Activated B cell treated with CpG ODN at 0.5 μM for 24 hours (primary cell): ENCODE measurements around the gene GUCA2B. TPM values are rescaled to one million over a fixed set of nuclear protein-coding genes. Genes with fewer than 3 reads are reported as not detected.

ENCODE experiments used
- ATAC-seq: fragments of 200-7000 bp; cut with Tn5 transposase; one replicate; pipeline ENCODE4 v1.10.0; 2021; ENCODE audit warnings: low read depth, mild to moderate bottlenecking, moderate library complexity
- CTCF ChIA-PET: fragments of 350-600 bp; sonication (Branson Sonifier 250); formaldehyde crosslinking; loops from one replicate; lab custom pipeline; 2021; ENCODE audit warnings: antibody characterized with exemption; lab: Charles Lee
- POLR2A ChIA-PET: fragments of 350-600 bp; sonication (Branson Sonifier 250); formaldehyde crosslinking; loops from one replicate; lab custom pipeline; 2021; ENCODE audit warnings: antibody characterized with exemption; lab: Charles Lee
- DNase-seq: peaks from one replicate; pipeline ENCODE4 v3.0.0; 2022
- H3K27ac Mint-ChIP-seq: one replicate; pipeline ENCODE4 v1.8.0; 2020; ENCODE audit warnings: mixed read lengths
- H3K27me3 Mint-ChIP-seq: one replicate; pipeline ENCODE4 v1.8.0; 2021; ENCODE audit warnings: mixed read lengths
- H3K36me3 Mint-ChIP-seq: one replicate; pipeline ENCODE4 v1.8.0; 2021; ENCODE audit warnings: low read depth, mixed read lengths
- H3K4me1 Mint-ChIP-seq: one replicate; pipeline ENCODE4 v1.8.0; 2021; ENCODE audit warnings: mixed read lengths
- H3K4me3 Mint-ChIP-seq: one replicate; pipeline ENCODE4 v1.8.0; 2020; ENCODE audit warnings: mild to moderate bottlenecking, mixed read lengths
- H3K9me3 Mint-ChIP-seq: one replicate; pipeline ENCODE4 v1.8.0; 2020; ENCODE audit warnings: mixed read lengths
- intact Hi-C: fragments of 100-400 bp; cut with micrococcal nuclease; formaldehyde crosslinking; loops from one replicate; pipeline ENCODE4 v1.15.1; 2024
- total RNA-seq: library from RNA; stranded (reverse); gene quantifications from 2 replicates; pipeline ENCODE4 v1.2.3, GENCODE V29; 2022
- TF ChIP-seq, protein P1 (sequence below): fragments of 200-600 bp; IDR thresholded peaks from one replicate; pipeline ENCODE4 v1.8.0; 2022; ENCODE audit warnings: antibody characterized with exemption, mild to moderate bottlenecking

Gene GUCA2B
- total RNA-seq, 1 donor from 2014 or later, result not detected

DNA sequence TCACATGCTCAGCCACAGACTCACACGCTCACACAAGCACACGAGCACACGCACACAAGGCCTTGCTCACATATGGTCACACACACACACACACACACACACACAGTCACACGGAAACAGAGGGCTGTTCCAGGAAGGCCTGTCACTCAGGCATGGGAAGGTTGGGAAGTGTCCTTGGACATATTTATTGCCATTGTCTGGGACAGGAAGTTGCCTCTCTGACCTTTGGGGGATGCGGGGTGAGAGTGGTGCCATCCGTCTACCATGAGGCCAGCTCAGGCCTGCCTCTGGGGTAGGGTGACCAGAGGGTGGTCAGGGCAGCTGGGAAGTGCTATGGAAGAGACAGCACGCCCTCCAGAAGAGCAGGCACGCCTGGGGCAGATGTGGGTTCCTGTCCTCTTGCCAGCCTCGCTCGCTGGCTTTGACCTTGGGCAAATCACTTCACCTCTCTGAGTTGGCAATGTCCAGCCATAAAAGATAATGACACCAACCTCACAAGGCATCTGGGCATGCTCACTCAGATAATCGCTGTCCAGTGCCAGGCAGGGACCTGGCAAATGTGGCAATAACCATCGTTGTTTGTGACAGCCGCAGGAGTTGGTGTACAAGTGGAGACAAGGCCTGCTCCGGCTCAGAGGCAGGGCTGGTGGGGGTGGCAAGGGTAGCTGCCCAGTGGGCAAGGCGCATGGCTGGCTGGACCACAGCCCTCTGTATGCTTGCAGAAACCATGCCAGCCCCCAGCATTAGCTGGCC is 19.3 kb downstream of the GUCA2B start:
- no peaks in the 10 kb centered on the region for H3K9me3 Mint-ChIP-seq
- POLR2A ChIA-PET, result no interaction called here
- no peaks in the 10 kb centered on the region for H3K4me1 Mint-ChIP-seq
- no peak for ATAC-seq
- TF ChIP-seq, protein P1, sequence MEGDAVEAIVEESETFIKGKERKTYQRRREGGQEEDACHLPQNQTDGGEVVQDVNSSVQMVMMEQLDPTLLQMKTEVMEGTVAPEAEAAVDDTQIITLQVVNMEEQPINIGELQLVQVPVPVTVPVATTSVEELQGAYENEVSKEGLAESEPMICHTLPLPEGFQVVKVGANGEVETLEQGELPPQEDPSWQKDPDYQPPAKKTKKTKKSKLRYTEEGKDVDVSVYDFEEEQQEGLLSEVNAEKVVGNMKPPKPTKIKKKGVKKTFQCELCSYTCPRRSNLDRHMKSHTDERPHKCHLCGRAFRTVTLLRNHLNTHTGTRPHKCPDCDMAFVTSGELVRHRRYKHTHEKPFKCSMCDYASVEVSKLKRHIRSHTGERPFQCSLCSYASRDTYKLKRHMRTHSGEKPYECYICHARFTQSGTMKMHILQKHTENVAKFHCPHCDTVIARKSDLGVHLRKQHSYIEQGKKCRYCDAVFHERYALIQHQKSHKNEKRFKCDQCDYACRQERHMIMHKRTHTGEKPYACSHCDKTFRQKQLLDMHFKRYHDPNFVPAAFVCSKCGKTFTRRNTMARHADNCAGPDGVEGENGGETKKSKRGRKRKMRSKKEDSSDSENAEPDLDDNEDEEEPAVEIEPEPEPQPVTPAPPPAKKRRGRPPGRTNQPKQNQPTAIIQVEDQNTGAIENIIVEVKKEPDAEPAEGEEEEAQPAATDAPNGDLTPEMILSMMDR, result no peak
- H3K27ac Mint-ChIP-seq, result no peak overlapping the region
- intact Hi-C loops, result loop anchor here (1.0 to 5.0 kb wide), 6 partner anchors 25 to 905 kb away; no protein-coding TSS in a partner anchor
- H3K4me3 Mint-ChIP-seq, result no peak overlapping the region
- no peaks in the 10 kb centered on the region for H3K27me3 Mint-ChIP-seq
- H3K36me3 Mint-ChIP-seq, result peaks cover 5% of the 10 kb centered on the region
- CTCF ChIA-PET, result interaction anchor here (0.9 to 6.2 kb wide), 14 partner anchors 10 to 656 kb away, joined by 3 to 71 read pairs (median 4); no protein-coding TSS in a partner anchor
- DNase-seq, result no peak

DNA sequence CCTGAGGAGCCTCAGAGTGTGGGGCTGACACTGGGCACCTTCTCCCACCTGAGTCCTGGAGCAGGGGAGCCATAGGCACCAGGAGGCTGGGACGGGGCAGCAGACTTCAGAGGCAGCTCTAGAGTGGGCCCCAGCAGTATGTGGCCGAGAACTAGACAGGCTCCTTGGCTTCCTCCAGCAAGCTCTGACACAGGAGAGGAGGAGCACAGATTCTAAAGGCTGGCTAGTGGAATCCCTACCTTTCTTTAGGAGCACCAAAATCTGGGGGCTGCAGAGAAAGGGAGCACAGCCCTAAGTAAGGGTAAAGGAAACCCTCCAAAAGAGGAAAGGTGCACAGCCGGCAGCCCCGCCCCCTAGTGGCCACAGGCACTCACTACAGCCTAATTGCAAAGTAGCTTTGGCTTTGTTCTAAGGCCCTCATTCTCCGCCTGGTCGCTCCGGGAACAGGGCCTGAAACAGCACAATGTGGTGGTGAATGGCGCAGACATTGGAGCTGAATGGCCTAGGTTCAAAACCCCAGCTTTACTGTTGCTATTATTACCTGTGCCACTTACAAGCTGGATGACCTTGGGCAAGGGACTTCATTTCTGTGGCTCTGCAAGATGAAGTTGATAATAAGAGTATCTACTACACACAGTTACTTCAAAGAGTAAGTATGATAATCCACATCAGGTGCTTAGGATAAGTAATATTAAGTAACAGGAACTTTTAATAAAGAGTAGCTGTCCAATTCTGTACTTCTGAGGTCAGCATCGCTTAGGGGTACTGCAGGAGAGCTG is 20.1 kb downstream of the GUCA2B start:
- peak; percentile 62 for DNase-seq
- H3K4me3 Mint-ChIP-seq, result no peak overlapping the region
- no peaks in the 10 kb centered on the region for H3K9me3 Mint-ChIP-seq
- CTCF ChIA-PET, result interaction anchor here (0.6 to 6.2 kb wide), 30 partner anchors 10 to 891 kb away, joined by 3 to 71 read pairs (median 3); no protein-coding TSS in a partner anchor
- TF ChIP-seq, protein P1, result peak; percentile 47
- peaks cover 6% of the 10 kb centered on the region for H3K36me3 Mint-ChIP-seq
- intact Hi-C loops, result loop anchor here (1.0 to 5.0 kb wide), 6 partner anchors 26 to 906 kb away; no protein-coding TSS in a partner anchor
- no peak overlapping the region for H3K27ac Mint-ChIP-seq
- POLR2A ChIA-PET, result interaction anchor here (0.8 kb wide), 1 partner anchor 362 kb away, joined by 3 read pairs; no protein-coding TSS in a partner anchor
- ATAC-seq, result peak; percentile 77
- no peaks in the 10 kb centered on the region for H3K27me3 Mint-ChIP-seq
- no peaks in the 10 kb centered on the region for H3K4me1 Mint-ChIP-seq

DNA sequence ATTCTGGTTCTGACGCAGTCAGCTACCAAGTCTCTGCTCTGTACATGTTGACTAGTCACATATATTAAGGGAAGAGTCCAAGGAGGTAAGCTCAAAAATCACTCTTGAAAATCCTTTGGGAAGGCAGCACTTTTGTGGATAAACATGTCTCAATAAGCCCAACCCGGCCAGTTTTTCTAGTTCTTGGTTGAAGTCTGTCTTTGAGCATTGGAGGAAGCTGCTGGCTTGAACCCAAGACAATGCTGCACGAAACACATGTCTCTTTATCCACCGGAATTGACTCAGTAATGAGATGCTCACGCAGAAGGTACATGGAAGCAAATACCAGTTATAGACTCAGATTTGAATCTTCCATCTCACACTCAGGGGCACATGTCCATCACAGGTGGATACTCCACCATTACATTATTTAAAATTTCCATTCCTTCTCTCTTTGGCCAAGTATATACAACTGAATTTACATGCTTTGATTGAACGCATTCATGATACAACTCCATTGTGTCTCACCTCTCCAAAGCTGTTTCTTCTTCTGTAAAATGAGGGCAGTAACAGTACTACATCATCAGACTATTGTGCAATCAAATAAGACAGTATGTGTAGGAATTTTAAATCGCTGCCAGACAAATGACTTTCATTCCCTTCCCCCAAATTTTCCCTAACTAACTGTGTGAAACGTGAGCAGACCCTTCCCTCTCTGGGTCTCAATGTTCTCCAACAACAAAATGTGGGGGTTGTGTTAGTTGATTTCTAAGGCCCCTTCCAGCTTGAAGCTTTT is 20.9 kb downstream of the GUCA2B start:
- ChIA-PET CTCF (interaction anchor here (0.6 to 6.2 kb wide), 29 partner anchors 9 to 892 kb away, joined by 3 to 71 read pairs (median 3); no protein-coding TSS in a partner anchor), POLR2A (interaction anchor here (0.8 kb wide), 1 partner anchor 362 kb away, joined by 3 read pairs; no protein-coding TSS in a partner anchor)
- H3K4me1 Mint-ChIP-seq, result no peaks in the 10 kb centered on the region
- H3K27ac Mint-ChIP-seq, result no peak overlapping the region
- intact Hi-C loops, result loop anchor here (1.0 to 5.0 kb wide), 6 partner anchors 27 to 907 kb away; no protein-coding TSS in a partner anchor
- H3K4me3 Mint-ChIP-seq, result no peak overlapping the region
- no peaks in the 10 kb centered on the region for H3K27me3 Mint-ChIP-seq
- H3K36me3 Mint-ChIP-seq, result peaks cover 11% of the 10 kb centered on the region
- TF ChIP-seq, protein P1, result no peak
- ATAC-seq (no peak), DNase-seq (no peak)
- no peaks in the 10 kb centered on the region for H3K9me3 Mint-ChIP-seq

DNA sequence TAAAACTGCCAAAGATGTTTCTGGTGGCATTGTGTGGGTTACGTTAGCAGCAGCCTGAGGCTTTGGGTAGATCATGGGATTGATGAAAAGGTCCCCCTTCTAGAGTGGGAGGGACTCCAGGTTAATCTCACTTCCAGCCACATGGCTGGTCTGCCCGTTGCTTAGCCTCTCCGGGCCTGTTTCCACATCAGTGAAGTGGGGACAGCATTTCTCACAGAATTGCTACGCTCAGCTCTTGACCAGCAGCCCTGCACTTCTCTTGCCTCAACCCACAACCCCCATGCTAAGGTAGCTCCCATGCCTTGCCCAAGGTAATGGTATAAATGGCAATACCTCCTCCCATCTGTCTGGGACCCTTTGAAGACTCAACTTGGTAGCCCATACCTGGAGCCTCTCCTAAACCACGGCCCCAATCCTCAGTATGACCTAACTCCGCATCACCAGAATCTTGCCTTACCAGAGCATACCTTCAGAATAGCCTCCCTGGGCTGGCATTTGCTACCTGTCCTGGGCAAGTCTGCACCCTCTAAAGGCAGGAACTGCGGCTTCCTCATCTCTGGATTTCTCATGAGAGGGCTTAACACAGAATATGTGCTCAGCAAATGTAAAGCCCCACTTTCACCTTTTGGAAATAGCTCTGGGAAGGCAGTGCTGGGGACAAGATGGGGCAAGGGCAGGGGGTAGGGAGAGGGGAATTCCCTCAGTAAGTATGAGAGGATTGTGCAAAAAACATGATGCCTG is 22.3 kb downstream of the GUCA2B start:
- ATAC-seq (no peak), DNase-seq (no peak)
- CTCF ChIA-PET, result interaction anchor here (4.7 to 6.2 kb wide), 2 partner anchors 601 to 659 kb away, joined by 54 to 71 read pairs; no protein-coding TSS in a partner anchor
- no peak overlapping the region for H3K27ac Mint-ChIP-seq
- POLR2A ChIA-PET, result no interaction called here
- no peak overlapping the region for H3K4me3 Mint-ChIP-seq
- no peaks in the 10 kb centered on the region for H3K9me3 Mint-ChIP-seq
- peaks cover 24% of the 10 kb centered on the region for H3K36me3 Mint-ChIP-seq
- TF ChIP-seq, protein P1, result no peak
- intact Hi-C loops, result no loop called here
- no peaks in the 10 kb centered on the region for H3K4me1 Mint-ChIP-seq
- no peaks in the 10 kb centered on the region for H3K27me3 Mint-ChIP-seq
